Activated B cell treated with CpG ODN at 0.5 μM for 24 hours (primary cell): ENCODE data around the gene MVB12B. TPM values are rescaled to one million over a fixed set of nuclear protein-coding genes. Genes with fewer than 3 reads are reported as not detected.

ENCODE experiments used
- ATAC-seq: fragments of 200-7000 bp; cut with Tn5 transposase; one replicate; pipeline ENCODE4 v1.10.0; 2021; ENCODE audit warnings: low read depth, mild to moderate bottlenecking, moderate library complexity
- CTCF ChIA-PET: fragments of 350-600 bp; sonication (Branson Sonifier 250); formaldehyde crosslinking; loops from one replicate; lab custom pipeline; 2021; ENCODE audit warnings: antibody characterized with exemption; lab: Charles Lee
- POLR2A ChIA-PET: fragments of 350-600 bp; sonication (Branson Sonifier 250); formaldehyde crosslinking; loops from one replicate; lab custom pipeline; 2021; ENCODE audit warnings: antibody characterized with exemption; lab: Charles Lee
- DNase-seq: peaks from one replicate; pipeline ENCODE4 v3.0.0; 2022
- H3K27ac Mint-ChIP-seq: one replicate; pipeline ENCODE4 v1.8.0; 2020; ENCODE audit warnings: mixed read lengths
- H3K27me3 Mint-ChIP-seq: one replicate; pipeline ENCODE4 v1.8.0; 2021; ENCODE audit warnings: mixed read lengths
- H3K36me3 Mint-ChIP-seq: one replicate; pipeline ENCODE4 v1.8.0; 2021; ENCODE audit warnings: low read depth, mixed read lengths
- H3K4me1 Mint-ChIP-seq: one replicate; pipeline ENCODE4 v1.8.0; 2021; ENCODE audit warnings: mixed read lengths
- H3K4me3 Mint-ChIP-seq: one replicate; pipeline ENCODE4 v1.8.0; 2020; ENCODE audit warnings: mild to moderate bottlenecking, mixed read lengths
- H3K9me3 Mint-ChIP-seq: one replicate; pipeline ENCODE4 v1.8.0; 2020; ENCODE audit warnings: mixed read lengths
- intact Hi-C: fragments of 100-400 bp; cut with micrococcal nuclease; formaldehyde crosslinking; loops from one replicate; pipeline ENCODE4 v1.15.1; 2024
- total RNA-seq: library from RNA; stranded (reverse); gene quantifications from 2 replicates; pipeline ENCODE4 v1.2.3, GENCODE V29; 2022
- TF ChIP-seq, protein P1 (sequence below): fragments of 200-600 bp; IDR thresholded peaks from one replicate; pipeline ENCODE4 v1.8.0; 2022; ENCODE audit warnings: antibody characterized with exemption, mild to moderate bottlenecking

MVB12B gene
- total RNA-seq, 1 donor from 2014 or later = 2.5 TPM

DNA sequence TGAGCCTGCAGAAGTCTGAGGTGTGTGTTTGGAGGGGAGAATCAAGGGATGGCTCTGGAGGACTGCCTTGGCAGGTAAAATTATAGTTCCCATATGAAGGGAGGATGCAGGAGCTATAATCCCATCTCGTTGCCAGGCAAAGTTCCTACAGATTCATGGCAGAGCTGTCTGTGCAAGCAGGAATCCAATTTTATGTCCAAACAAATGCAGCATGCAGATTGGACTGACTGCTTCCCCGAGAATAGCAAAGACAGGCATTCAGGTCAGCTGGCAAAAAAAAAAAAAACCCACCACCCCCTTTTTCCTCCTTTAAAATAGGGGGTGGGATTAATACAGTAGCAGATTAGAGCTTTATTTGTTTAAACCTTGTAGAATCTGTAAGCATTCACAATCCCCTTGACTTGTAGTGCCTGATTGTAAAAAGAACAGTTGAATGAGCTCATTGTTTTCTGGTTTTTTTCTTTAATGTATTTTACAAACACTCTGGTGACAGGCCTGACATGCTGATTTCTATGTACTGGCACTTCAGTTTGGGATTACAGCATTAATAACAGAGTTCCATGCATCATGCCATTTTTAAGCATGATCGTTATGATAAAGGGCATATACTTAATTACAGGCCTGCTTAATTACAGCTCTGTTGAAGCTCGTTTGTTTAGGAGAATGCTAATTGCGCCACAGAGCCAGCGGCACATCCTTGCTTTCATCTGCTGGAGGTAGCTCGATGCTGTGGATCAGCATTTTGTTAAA lies 145.7 kb downstream of the MVB12B start:
- CTCF ChIA-PET = interaction anchor here (0.7 to 5.5 kb wide), 4 partner anchors 19 to 76 kb away, joined by 3 to 32 read pairs (median 4); no protein-coding TSS in a partner anchor

DNA sequence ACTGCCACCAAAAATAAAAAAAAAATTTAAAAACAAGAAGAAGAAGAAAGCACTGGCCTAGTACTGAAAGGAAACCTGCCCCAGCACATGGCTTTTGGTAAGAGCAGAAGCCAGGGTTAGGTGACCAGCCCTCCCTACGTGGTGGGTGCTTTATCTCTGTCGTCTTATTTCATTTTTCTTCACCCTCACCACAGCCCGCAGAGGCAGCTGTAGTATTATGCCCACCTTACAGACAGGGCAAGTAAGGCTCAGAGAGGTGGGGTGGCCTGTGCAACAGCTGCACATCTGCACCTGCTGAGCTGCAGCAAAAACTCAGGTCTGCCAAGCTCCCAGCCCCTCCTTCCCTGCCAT lies 146.3 kb downstream of the MVB12B start:
- ChIA-PET CTCF (interaction anchor here (0.7 to 5.5 kb wide), 4 partner anchors 19 to 76 kb away, joined by 3 to 32 read pairs (median 4); no protein-coding TSS in a partner anchor), POLR2A (interaction anchor here (1.1 to 2.0 kb wide), 2 partner anchors 9 to 165 kb away, joined by 3 to 17 read pairs; no protein-coding TSS in a partner anchor)
- H3K36me3 Mint-ChIP-seq = no peaks in the 10 kb centered on the region
- ATAC-seq (no peak), DNase-seq (no peak)
- peaks cover 6% of the 10 kb centered on the region for H3K9me3 Mint-ChIP-seq
- H3K4me1 Mint-ChIP-seq = peaks cover 59% of the 10 kb centered on the region
- no peak overlapping the region for H3K27ac Mint-ChIP-seq
- H3K27me3 Mint-ChIP-seq = no peaks in the 10 kb centered on the region
- no peak overlapping the region for H3K4me3 Mint-ChIP-seq
- TF ChIP-seq, protein P1, sequence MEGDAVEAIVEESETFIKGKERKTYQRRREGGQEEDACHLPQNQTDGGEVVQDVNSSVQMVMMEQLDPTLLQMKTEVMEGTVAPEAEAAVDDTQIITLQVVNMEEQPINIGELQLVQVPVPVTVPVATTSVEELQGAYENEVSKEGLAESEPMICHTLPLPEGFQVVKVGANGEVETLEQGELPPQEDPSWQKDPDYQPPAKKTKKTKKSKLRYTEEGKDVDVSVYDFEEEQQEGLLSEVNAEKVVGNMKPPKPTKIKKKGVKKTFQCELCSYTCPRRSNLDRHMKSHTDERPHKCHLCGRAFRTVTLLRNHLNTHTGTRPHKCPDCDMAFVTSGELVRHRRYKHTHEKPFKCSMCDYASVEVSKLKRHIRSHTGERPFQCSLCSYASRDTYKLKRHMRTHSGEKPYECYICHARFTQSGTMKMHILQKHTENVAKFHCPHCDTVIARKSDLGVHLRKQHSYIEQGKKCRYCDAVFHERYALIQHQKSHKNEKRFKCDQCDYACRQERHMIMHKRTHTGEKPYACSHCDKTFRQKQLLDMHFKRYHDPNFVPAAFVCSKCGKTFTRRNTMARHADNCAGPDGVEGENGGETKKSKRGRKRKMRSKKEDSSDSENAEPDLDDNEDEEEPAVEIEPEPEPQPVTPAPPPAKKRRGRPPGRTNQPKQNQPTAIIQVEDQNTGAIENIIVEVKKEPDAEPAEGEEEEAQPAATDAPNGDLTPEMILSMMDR = no peak
- intact Hi-C loops = loop anchor here (5.0 kb wide), 1 partner anchor 146 kb away; the partner anchor contains the start of gene MVB12B

More for the DNA sequence above, 145.7 kb downstream of the MVB12B start:
- TF ChIP-seq, protein P1 = no peak
- no peak for ATAC-seq
- intact Hi-C loops = loop anchor here (5.0 kb wide), 1 partner anchor 145 kb away; the partner anchor contains the start of gene MVB12B
- H3K27ac Mint-ChIP-seq = no peak overlapping the region
- POLR2A ChIA-PET = interaction anchor here (0.7 to 2.0 kb wide), 7 partner anchors 10 to 164 kb away, joined by 3 to 17 read pairs (median 4); no protein-coding TSS in a partner anchor
- H3K4me1 Mint-ChIP-seq = peaks cover 60% of the 10 kb centered on the region
- H3K4me3 Mint-ChIP-seq = no peak overlapping the region
- H3K27me3 Mint-ChIP-seq = no peaks in the 10 kb centered on the region
- H3K9me3 Mint-ChIP-seq = peaks cover 4% of the 10 kb centered on the region
- no peak for DNase-seq
- H3K36me3 Mint-ChIP-seq = no peaks in the 10 kb centered on the region

DNA sequence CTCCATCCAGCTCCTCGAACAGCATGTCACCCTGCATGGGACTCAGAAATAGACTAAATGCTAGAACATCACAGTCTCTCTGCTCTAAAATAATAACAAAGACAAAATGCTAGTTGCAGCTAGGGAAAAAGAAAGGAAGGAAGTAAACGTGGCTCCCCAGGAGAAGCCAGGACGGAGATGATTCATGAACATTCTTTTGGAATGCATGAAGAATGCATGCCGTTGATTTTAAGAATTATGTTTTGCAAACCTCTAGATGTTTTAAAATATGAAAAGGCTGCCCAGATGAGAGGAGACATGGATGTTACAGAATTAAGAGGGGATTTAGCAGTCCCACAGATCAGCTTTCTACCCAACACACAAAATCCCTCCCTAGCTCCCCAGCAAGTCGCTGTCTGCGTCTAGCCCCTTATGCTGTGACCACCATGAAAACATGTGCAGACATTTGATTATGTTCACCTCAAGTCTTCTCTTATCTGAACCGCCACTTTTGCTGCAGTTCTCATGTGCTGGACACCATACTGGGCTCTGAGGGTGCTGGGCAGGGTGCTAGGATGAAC lies 147.7 kb downstream of the MVB12B start:
- TF ChIP-seq, protein P1 = no peak
- Mint-ChIP-seq H3K27me3 (no peaks in the 10 kb centered on the region), H3K36me3 (no peaks in the 10 kb centered on the region), H3K4me3 (no peak overlapping the region), H3K27ac (no peak overlapping the region), H3K9me3 (peaks cover 6% of the 10 kb centered on the region), H3K4me1 (peaks cover 46% of the 10 kb centered on the region)
- ChIA-PET POLR2A (no interaction called here), CTCF (interaction anchor here (1.2 kb wide), 1 partner anchor 16 kb away, joined by 3 read pairs; no protein-coding TSS in a partner anchor)
- ATAC-seq (no peak), DNase-seq (no peak)
- intact Hi-C loops = loop anchor here (5.0 kb wide), 1 partner anchor 147 kb away; the partner anchor contains the start of gene MVB12B

DNA sequence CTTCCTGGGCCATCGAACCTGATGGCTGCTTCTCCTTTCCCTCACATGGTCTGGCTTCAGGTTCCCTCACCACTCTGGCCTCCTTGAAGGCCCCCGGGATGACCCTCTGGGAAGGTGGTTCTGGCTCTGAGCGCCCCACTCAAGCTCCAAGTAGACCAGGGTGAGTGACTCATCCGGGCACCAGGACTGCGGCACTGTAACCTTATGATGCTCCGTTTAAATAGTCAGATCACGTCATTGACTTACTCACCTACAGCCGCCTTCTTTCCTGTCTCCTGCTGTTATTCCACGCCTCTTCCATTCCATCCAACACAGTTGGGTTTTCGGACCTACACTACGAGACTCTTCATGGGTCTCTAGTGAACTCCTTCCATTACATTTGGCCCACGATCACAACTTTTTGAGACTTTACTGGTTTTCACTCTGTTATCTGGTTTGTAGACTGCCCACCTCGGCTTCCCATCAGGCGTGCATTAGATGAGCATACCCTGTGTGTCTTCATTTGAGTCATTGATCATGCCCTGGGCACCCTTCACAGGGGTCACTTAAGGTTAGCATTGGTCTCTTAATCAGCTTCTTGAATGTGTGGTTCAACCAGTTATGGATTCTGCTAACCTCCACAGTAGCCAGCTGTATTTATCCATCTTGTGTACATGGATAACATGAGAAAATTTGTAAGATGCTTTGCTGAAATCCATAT lies 148.3 kb downstream of the MVB12B start:
- POLR2A ChIA-PET = no interaction called here
- H3K9me3 Mint-ChIP-seq = peaks cover 6% of the 10 kb centered on the region
- ATAC-seq (no peak), DNase-seq (no peak)
- TF ChIP-seq, protein P1 = no peak
- no peak overlapping the region for H3K4me3 Mint-ChIP-seq
- intact Hi-C loops = loop anchor here (5.0 kb wide), 1 partner anchor 148 kb away; the partner anchor contains the start of gene MVB12B
- H3K27me3 Mint-ChIP-seq = no peaks in the 10 kb centered on the region
- H3K27ac Mint-ChIP-seq = no peak overlapping the region
- no peaks in the 10 kb centered on the region for H3K36me3 Mint-ChIP-seq
- CTCF ChIA-PET = interaction anchor here (1.2 kb wide), 1 partner anchor 16 kb away, joined by 3 read pairs; no protein-coding TSS in a partner anchor
- peaks cover 39% of the 10 kb centered on the region for H3K4me1 Mint-ChIP-seq
